ENCODE data around the gene ITM2C. TPM values are rescaled to one million over a fixed set of nuclear protein-coding genes. Genes with fewer than 3 reads are reported as not detected.

The ITM2C gene
- total RNA-seq, 1 donor from 2014 or later: 136 TPM

Other genes with a start within 250 kb of the ITM2C start
- gene CAB39, start 152.1 kb upstream of the ITM2C start, total RNA-seq: 59.5 TPM
- gene GPR55, start 60.3 kb downstream of the ITM2C start, total RNA-seq: 0.18 TPM
- not detected for gene SPATA3, start 131.2 kb downstream of the ITM2C start, total RNA-seq
- 2.7 TPM for gene C2orf72, start 172.6 kb downstream of the ITM2C start, total RNA-seq
- 73.6 TPM for gene PSMD1, start 191.9 kb downstream of the ITM2C start, total RNA-seq